B cell (primary cell): ENCODE measurements around the gene CLN6. TPM values are rescaled to one million over a fixed set of nuclear protein-coding genes. Genes with fewer than 3 reads are reported as not detected.
"Not testable (repeated sequence)": the region's sequence is repeated elsewhere in the genome, so short reads cannot be mapped to it uniquely, and the experiment has no call there.

ENCODE experiments used
- ATAC-seq: fragments of 200-7000 bp; cut with Tn5 transposase; one replicate; pipeline ENCODE4 v1.10.0; 2021; ENCODE audit warnings: low read depth, mild to moderate bottlenecking, moderate number of reproducible peaks, moderate library complexity
- CTCF ChIA-PET: fragments of 350-600 bp; sonication (Branson Sonifier 250); formaldehyde crosslinking; loops from one replicate; lab custom pipeline; 2021; ENCODE audit warnings: antibody characterized with exemption, inconsistent platforms; lab: Charles Lee
- POLR2A ChIA-PET: fragments of 350-600 bp; sonication (Branson Sonifier 250); formaldehyde crosslinking; loops from one replicate; lab custom pipeline; 2021; ENCODE audit warnings: antibody characterized with exemption; lab: Charles Lee
- DNase-seq: peaks from one replicate; pipeline ENCODE4 v3.0.0; 2013
- H2AFZ ChIP-seq: 2 replicates; pipeline ENCODE4 v1.6.1; 2012; ENCODE audit warnings: mild to moderate bottlenecking, low read depth, low read length; ENCODE audit not compliant: insufficient read depth, poor library complexity, severe bottlenecking
- H3K27ac ChIP-seq, 2 donors: 1 replicate in 1 of 2; 2 replicates in 1 of 2; pipeline ENCODE4 v1.5.1; 2012 to 2013; ENCODE audit warnings: low read length in 2 of 2, mild to moderate bottlenecking in 2 of 2, moderate library complexity in 1 of 2
- H3K27me3 ChIP-seq, 4 experiments: fragments of 200-600 bp in 1 of 4; sonication (generic) in 1 of 4; replicated peaks in 1 of 4; 1 replicate in 2 of 4; 2 replicates in 2 of 4; pipeline versions ENCODE4 v1.6.1 to v1.7.0; 2013 to 2016; ENCODE audit warnings: low read length in 3 of 4, mild to moderate bottlenecking in 2 of 4, mixed read lengths in 1 of 4, moderate library complexity in 1 of 4; ENCODE audit not compliant: insufficient read depth in 4 of 4, control insufficient read depth in 3 of 4; ENCODE audit errors: control extremely low read depth in 1 of 4
- H3K36me3 ChIP-seq, 2 experiments: replicated peaks in 1 of 2; 1 replicate in 1 of 2; 2 replicates in 1 of 2; pipeline versions ENCODE4 v1.6.1 to v1.7.1; 2013; ENCODE audit warnings: low read length in 1 of 2; ENCODE audit not compliant: insufficient read depth in 2 of 2, control insufficient read depth in 1 of 2; ENCODE audit errors: control extremely low read depth in 1 of 2, extremely low read depth in 1 of 2
- H3K4me1 ChIP-seq, 2 donors: fragments of 200-600 bp in 1 of 2; sonication (generic) in 1 of 2; 1 replicate in 1 of 2; 2 replicates in 1 of 2; pipeline versions ENCODE4 v1.5.1 to v1.6.1; 2013 to 2017; ENCODE audit warnings: low read length in 2 of 2; ENCODE audit not compliant: control insufficient read depth in 2 of 2, insufficient read depth in 2 of 2
- H3K4me2 ChIP-seq: replicated peaks from 2 replicates; pipeline ENCODE3; 2012; ENCODE audit warnings: mild to moderate bottlenecking, low read depth, low read length; ENCODE audit not compliant: poor library complexity, severe bottlenecking
- H3K4me3 ChIP-seq, 5 experiments: fragments of 200-600 bp in 1 of 5; sonication (generic) in 1 of 5; 1 replicate in 3 of 5; 2 replicates in 2 of 5; pipeline versions ENCODE4 v1.5.1 to v1.7.0; 2011 to 2016; ENCODE audit warnings: low read length in 4 of 5, mild to moderate bottlenecking in 4 of 5, low read depth in 2 of 5, control low read depth in 1 of 5, moderate library complexity in 1 of 5; ENCODE audit not compliant: insufficient read depth in 1 of 5; ENCODE audit errors: control extremely low read depth in 1 of 5, extremely low read depth in 1 of 5
- H3K79me2 ChIP-seq: fragments of 200-600 bp; sonication (generic); one replicate; pipeline ENCODE4 v1.6.0; 2016; ENCODE audit warnings: low read length; ENCODE audit not compliant: control insufficient read depth, insufficient read depth
- H3K9ac ChIP-seq: fragments of 200-600 bp; sonication (generic); 2 replicates; pipeline ENCODE4 v1.6.1; 2017; ENCODE audit warnings: mild to moderate bottlenecking, low read length, moderate library complexity
- H3K9me3 ChIP-seq, 3 donors: one replicate each; pipeline versions ENCODE4 v1.6.1 to v1.7.1; 2013; ENCODE audit warnings: low read length in 2 of 3; ENCODE audit not compliant: control insufficient read depth in 2 of 3, insufficient read depth in 1 of 3; ENCODE audit errors: control extremely low read depth in 1 of 3
- H4K20me1 ChIP-seq: 2 replicates; pipeline ENCODE4 v1.6.0; 2012; ENCODE audit warnings: mild to moderate bottlenecking, low read length; ENCODE audit not compliant: insufficient read depth, control insufficient read depth, poor library complexity, severe bottlenecking
- H3K27ac Mint-ChIP-seq: one replicate; pipeline ENCODE4 v1.8.0; 2021; ENCODE audit warnings: mixed read lengths
- H3K27me3 Mint-ChIP-seq: one replicate; pipeline ENCODE4 v1.8.0; 2021; ENCODE audit warnings: mixed read lengths
- H3K4me1 Mint-ChIP-seq: one replicate; pipeline ENCODE4 v1.8.0; 2021; ENCODE audit warnings: mixed read lengths
- H3K4me3 Mint-ChIP-seq: one replicate; pipeline ENCODE4 v1.8.0; 2021; ENCODE audit warnings: mixed read lengths
- H3K9me3 Mint-ChIP-seq: one replicate; pipeline ENCODE4 v1.8.0; 2022; ENCODE audit warnings: mixed read lengths; ENCODE audit not compliant: insufficient read depth
- CTCF ChIP-seq: fragments of 200-600 bp; IDR thresholded peaks from one replicate; pipeline ENCODE4 v1.8.0; 2022; ENCODE audit warnings: antibody characterized with exemption, mild to moderate bottlenecking
- EZH2 ChIP-seq: IDR thresholded peaks from 2 replicates; pipeline ENCODE4 v1.6.1; 2012; ENCODE audit warnings: borderline replicate concordance, low read depth, mild to moderate bottlenecking, moderate library complexity, low read length; ENCODE audit not compliant: insufficient read depth, poor library complexity, severe bottlenecking
- WGBS: methylation state at CpG from one replicate; pipeline ENCODE4 v1.1.5; 2013; ENCODE audit warnings: missing lambda C conversion rate; ENCODE audit not compliant: insufficient coverage; 5-methylcytosine and 5-hydroxymethylcytosine counted together
- intact Hi-C: fragments of 100-400 bp; cut with micrococcal nuclease; formaldehyde crosslinking; loops from one replicate; pipeline ENCODE4 v1.10.0; 2022
- polyA plus RNA-seq: library from polyadenylated mRNA; depleted of rRNA; stranded (reverse); fragments of >200 nt; gene quantifications from 2 replicates; pipeline ENCODE4 v1.2.3, GENCODE V29; 2012
- total RNA-seq, 2 donors: library from RNA; stranded (reverse); fragments of 120-200 nt in 1 of 2; gene quantifications; 1 replicate in 1 of 2; 2 replicates in 1 of 2; pipeline versions ENCODE4 v1.2.3 to v1.2.4, GENCODE V29; 2013 to 2022

The CLN6 gene
- total and polyA plus RNA-seq, 2 donors (not counting 1 experiment from before 2014, with no cell fraction given) = 22.8 TPM

DNA sequence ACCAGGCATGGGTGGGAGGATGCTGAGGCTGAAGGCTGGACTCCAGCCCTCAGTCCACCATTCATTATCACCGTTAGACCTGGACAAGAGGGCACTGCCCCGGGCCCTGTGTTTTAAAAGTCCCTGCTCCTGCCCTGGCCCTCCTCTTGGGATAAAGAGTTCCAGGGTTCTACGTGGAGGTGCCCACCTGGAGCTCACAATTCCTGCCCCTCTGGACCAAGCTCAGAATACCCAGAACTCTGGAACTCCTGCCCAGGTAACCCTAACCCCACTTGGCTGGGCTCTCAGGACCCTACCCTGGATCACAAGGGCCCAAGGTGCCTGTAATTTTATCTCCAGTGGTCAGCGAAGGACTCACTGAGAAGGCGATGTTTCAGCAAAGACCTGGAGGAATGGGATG, 25.6 kb downstream of the CLN6 start:
- H3K9me3 Mint-ChIP-seq = no peaks in the 10 kb centered on the region
- H4K20me1 ChIP-seq = no peaks in the 10 kb centered on the region
- no peak overlapping the region for H2AFZ ChIP-seq
- CTCF ChIA-PET = no interaction called here
- no peaks in the 10 kb centered on the region for H3K9me3 ChIP-seq
- ATAC-seq = no peak
- peaks cover 8 to 17% of the 10 kb centered on the region in 2 donors for H3K4me1 ChIP-seq
- no peaks in the 10 kb centered on the region for H3K79me2 ChIP-seq
- peaks cover 12% of the 10 kb centered on the region for H3K4me1 Mint-ChIP-seq
- no peak overlapping the region for H3K9ac ChIP-seq
- H3K4me3 Mint-ChIP-seq = no peak overlapping the region
- no peak overlapping the region for H3K4me2 ChIP-seq
- POLR2A ChIA-PET = no interaction called here
- H3K4me3 ChIP-seq = no peak overlapping the region
- no peak for TF ChIP-seq EZH2
- no peak for TF ChIP-seq CTCF
- DNase-seq = no peak
- no peaks in the 10 kb centered on the region for H3K27me3 ChIP-seq
- H3K27ac ChIP-seq = no peak overlapping the region
- H3K27me3 Mint-ChIP-seq = no peaks in the 10 kb centered on the region
- WGBS = 100% methylated on average over 5 of the region's 5 CpGs
- H3K27ac Mint-ChIP-seq = no peak overlapping the region
- intact Hi-C loops = no loop called here
- peaks cover 0 to 3% of the 10 kb centered on the region in 2 experiments for H3K36me3 ChIP-seq

DNA sequence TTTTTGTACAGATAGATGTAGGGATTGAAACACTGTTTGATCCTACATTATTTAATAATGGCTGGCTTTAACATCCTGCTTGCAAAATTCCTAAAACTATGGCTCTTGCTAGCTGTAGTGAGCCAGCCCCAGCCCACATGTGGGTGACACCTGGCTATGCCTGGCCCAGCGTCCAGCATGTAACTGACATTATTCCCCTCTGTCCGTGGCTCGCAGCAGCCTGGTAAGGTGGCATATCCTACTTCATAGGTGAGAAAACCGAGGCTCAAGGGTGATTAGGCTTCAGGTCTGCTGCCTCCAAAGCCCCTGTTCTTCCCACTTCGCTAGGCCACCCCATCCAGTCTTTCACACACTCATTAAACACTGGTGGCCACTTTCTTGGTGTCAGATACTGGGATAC, 26.0 kb downstream of the CLN6 start:
- POLR2A ChIA-PET = no interaction called here
- Histone ChIP-seq H2AFZ (no peak overlapping the region), H3K4me2 (no peak overlapping the region), H3K79me2 (no peaks in the 10 kb centered on the region), H3K27me3 (no peaks in the 10 kb centered on the region), H3K36me3 (peaks cover 0 to 3% of the 10 kb centered on the region in 2 experiments), H4K20me1 (no peaks in the 10 kb centered on the region), H3K9me3 (no peaks in the 10 kb centered on the region), H3K27ac (no peak overlapping the region), H3K4me1 (peaks cover 3 to 12% of the 10 kb centered on the region in 2 donors), H3K4me3 (no peak overlapping the region), H3K9ac (no peak overlapping the region)
- WGBS = 93% methylated on average over 5 of the region's 5 CpGs
- CTCF ChIA-PET = no interaction called here
- peaks cover 7% of the 10 kb centered on the region for H3K4me1 Mint-ChIP-seq
- no peak overlapping the region for H3K27ac Mint-ChIP-seq
- no peaks in the 10 kb centered on the region for H3K9me3 Mint-ChIP-seq
- ATAC-seq (no peak), DNase-seq (no peak)
- H3K27me3 Mint-ChIP-seq = no peaks in the 10 kb centered on the region
- intact Hi-C loops = no loop called here
- TF ChIP-seq CTCF = no peak
- TF ChIP-seq EZH2 = no peak
- H3K4me3 Mint-ChIP-seq = no peak overlapping the region

DNA sequence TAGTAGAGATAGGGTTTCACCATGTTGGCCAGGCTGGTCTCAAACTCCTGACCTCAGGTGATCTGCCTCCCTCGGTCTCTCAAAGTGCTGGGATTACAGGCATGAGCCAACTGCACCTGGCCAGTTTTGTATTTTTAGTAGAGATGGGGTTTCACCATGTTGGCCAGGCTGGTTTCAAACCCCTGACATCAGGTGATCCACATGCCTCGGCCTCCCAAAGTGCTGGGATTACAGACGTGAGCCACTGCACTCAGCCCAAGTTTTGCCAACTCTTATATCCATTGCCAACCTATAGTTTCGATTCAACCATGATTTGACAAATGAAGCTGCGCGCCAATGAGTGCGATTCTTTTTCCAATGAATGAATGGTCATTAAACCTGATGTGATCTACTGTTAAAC, 26.5 kb downstream of the CLN6 start:
- H3K79me2 ChIP-seq, POLR2A ChIA-PET, H4K20me1 ChIP-seq, H3K4me3 Mint-ChIP-seq, H3K4me1 Mint-ChIP-seq, H2AFZ ChIP-seq, ATAC-seq, H3K4me3 ChIP-seq, CTCF ChIA-PET, H3K27ac ChIP-seq, intact Hi-C loops, H3K27me3 ChIP-seq, H3K9ac ChIP-seq, DNase-seq, H3K4me1 ChIP-seq, H3K9me3 ChIP-seq, H3K9me3 Mint-ChIP-seq, H3K4me2 ChIP-seq, H3K27me3 Mint-ChIP-seq, H3K27ac Mint-ChIP-seq, H3K36me3 ChIP-seq: not testable (repeated sequence)
- 97% methylated on average over 3 of the region's 7 CpGs for WGBS
